ENCODE results near the gene MAP2K5.

GRCh38 chr15:67605871-67606270 is 63.4 kb downstream of the MAP2K5 start:
- no peak for TF ChIP-seq CTCF (IDR thresholded peaks at IDR 0.05; ENCODE audit: poor library complexity, severe bottlenecking)
- TF ChIP-seq REST (IDR thresholded peaks at IDR 0.05; ENCODE audit: borderline replicate concordance): no peak
